GM19193 (cell line): ENCODE results near the gene APOBEC4.

Experiments
- POLR2A ChIP-seq: IDR thresholded peaks from 4 replicates; pipeline ENCODE4 v1.6.1; 2011; ENCODE audit not compliant: insufficient read depth, insufficient read length; ENCODE audit errors: extremely low read depth

Gene APOBEC4

GRCh38 chr1:183652547-183653461 lies at the start of gene APOBEC4:
Gene APOBEC4, minus strand, starts transcription at chr1:183653316. Its CDS starts 4,535 bp downstream, at chr1:183648781.
- no peak for TF ChIP-seq POLR2A

- TF ChIP-seq POLR2A: no peak
Observed at GRCh38 chr1:183702813-183703198, 49.7 kb upstream of the APOBEC4 start.

- no peak for TF ChIP-seq POLR2A
Observed at GRCh38 chr1:183702087-183702812, 49.1 kb upstream of the APOBEC4 start.

GRCh38 chr1:183699616-183700160 lies 46.6 kb upstream of the APOBEC4 start:
- TF ChIP-seq POLR2A: no peak

- TF ChIP-seq POLR2A: no peak
Observed at GRCh38 chr1:183697814-183698590, 44.9 kb upstream of the APOBEC4 start.

- TF ChIP-seq POLR2A: no peak
Observed at GRCh38 chr1:183696981-183697380, 43.9 kb upstream of the APOBEC4 start.

- no peak for TF ChIP-seq POLR2A
Observed at GRCh38 chr1:183694755-183695154, 41.6 kb upstream of the APOBEC4 start.

- no peak for TF ChIP-seq POLR2A
Observed at GRCh38 chr1:183694066-183694465, 41.0 kb upstream of the APOBEC4 start.

- TF ChIP-seq POLR2A: no peak
Observed at GRCh38 chr1:183693521-183693920, 40.4 kb upstream of the APOBEC4 start.

- no peak for TF ChIP-seq POLR2A
Observed at GRCh38 chr1:183689762-183690204, 36.7 kb upstream of the APOBEC4 start.

- no peak for TF ChIP-seq POLR2A
Observed at GRCh38 chr1:183688341-183689060, 35.4 kb upstream of the APOBEC4 start.

GRCh38 chr1:183687546-183688304 lies 34.6 kb upstream of the APOBEC4 start:
- no peak for TF ChIP-seq POLR2A

GRCh38 chr1:183686229-183686628 lies 33.1 kb upstream of the APOBEC4 start:
- no peak for TF ChIP-seq POLR2A

- TF ChIP-seq POLR2A: no peak
Observed at GRCh38 chr1:183685112-183685713, 32.1 kb upstream of the APOBEC4 start.

- no peak for TF ChIP-seq POLR2A
Observed at GRCh38 chr1:183678819-183679218, 25.7 kb upstream of the APOBEC4 start.
